B cell (primary cell): Measurements from ENCODE around the gene OMA1. TPM values are rescaled to one million over a fixed set of nuclear protein-coding genes. Genes with fewer than 3 reads are reported as not detected.

Source experiments
- ATAC-seq: fragments of 200-7000 bp; cut with Tn5 transposase; one replicate; pipeline ENCODE4 v1.10.0; 2021; ENCODE audit warnings: low read depth, mild to moderate bottlenecking, moderate number of reproducible peaks, moderate library complexity
- CTCF ChIA-PET: fragments of 350-600 bp; sonication (Branson Sonifier 250); formaldehyde crosslinking; loops from one replicate; lab custom pipeline; 2021; ENCODE audit warnings: antibody characterized with exemption, inconsistent platforms; lab: Charles Lee
- POLR2A ChIA-PET: fragments of 350-600 bp; sonication (Branson Sonifier 250); formaldehyde crosslinking; loops from one replicate; lab custom pipeline; 2021; ENCODE audit warnings: antibody characterized with exemption; lab: Charles Lee
- DNase-seq: peaks from one replicate; pipeline ENCODE4 v3.0.0; 2013
- H2AFZ ChIP-seq: 2 replicates; pipeline ENCODE4 v1.6.1; 2012; ENCODE audit warnings: mild to moderate bottlenecking, low read depth, low read length; ENCODE audit not compliant: insufficient read depth, poor library complexity, severe bottlenecking
- H3K27ac ChIP-seq, 2 donors: 1 replicate in 1 of 2; 2 replicates in 1 of 2; pipeline ENCODE4 v1.5.1; 2012 to 2013; ENCODE audit warnings: low read length in 2 of 2, mild to moderate bottlenecking in 2 of 2, moderate library complexity in 1 of 2
- H3K27me3 ChIP-seq, 4 experiments: fragments of 200-600 bp in 1 of 4; sonication (generic) in 1 of 4; replicated peaks in 1 of 4; 1 replicate in 2 of 4; 2 replicates in 2 of 4; pipeline versions ENCODE4 v1.6.1 to v1.7.0; 2013 to 2016; ENCODE audit warnings: low read length in 3 of 4, mild to moderate bottlenecking in 2 of 4, mixed read lengths in 1 of 4, moderate library complexity in 1 of 4; ENCODE audit not compliant: insufficient read depth in 4 of 4, control insufficient read depth in 3 of 4; ENCODE audit errors: control extremely low read depth in 1 of 4
- H3K36me3 ChIP-seq, 2 experiments: replicated peaks in 1 of 2; 1 replicate in 1 of 2; 2 replicates in 1 of 2; pipeline versions ENCODE4 v1.6.1 to v1.7.1; 2013; ENCODE audit warnings: low read length in 1 of 2; ENCODE audit not compliant: insufficient read depth in 2 of 2, control insufficient read depth in 1 of 2; ENCODE audit errors: control extremely low read depth in 1 of 2, extremely low read depth in 1 of 2
- H3K4me1 ChIP-seq, 2 donors: fragments of 200-600 bp in 1 of 2; sonication (generic) in 1 of 2; 1 replicate in 1 of 2; 2 replicates in 1 of 2; pipeline versions ENCODE4 v1.5.1 to v1.6.1; 2013 to 2017; ENCODE audit warnings: low read length in 2 of 2; ENCODE audit not compliant: control insufficient read depth in 2 of 2, insufficient read depth in 2 of 2
- H3K4me2 ChIP-seq: replicated peaks from 2 replicates; pipeline ENCODE3; 2012; ENCODE audit warnings: mild to moderate bottlenecking, low read depth, low read length; ENCODE audit not compliant: poor library complexity, severe bottlenecking
- H3K4me3 ChIP-seq, 5 experiments: fragments of 200-600 bp in 1 of 5; sonication (generic) in 1 of 5; 1 replicate in 3 of 5; 2 replicates in 2 of 5; pipeline versions ENCODE4 v1.5.1 to v1.7.0; 2011 to 2016; ENCODE audit warnings: low read length in 4 of 5, mild to moderate bottlenecking in 4 of 5, low read depth in 2 of 5, control low read depth in 1 of 5, moderate library complexity in 1 of 5; ENCODE audit not compliant: insufficient read depth in 1 of 5; ENCODE audit errors: control extremely low read depth in 1 of 5, extremely low read depth in 1 of 5
- H3K79me2 ChIP-seq: fragments of 200-600 bp; sonication (generic); one replicate; pipeline ENCODE4 v1.6.0; 2016; ENCODE audit warnings: low read length; ENCODE audit not compliant: control insufficient read depth, insufficient read depth
- H3K9ac ChIP-seq: fragments of 200-600 bp; sonication (generic); 2 replicates; pipeline ENCODE4 v1.6.1; 2017; ENCODE audit warnings: mild to moderate bottlenecking, low read length, moderate library complexity
- H3K9me3 ChIP-seq, 3 donors: one replicate each; pipeline versions ENCODE4 v1.6.1 to v1.7.1; 2013; ENCODE audit warnings: low read length in 2 of 3; ENCODE audit not compliant: control insufficient read depth in 2 of 3, insufficient read depth in 1 of 3; ENCODE audit errors: control extremely low read depth in 1 of 3
- H4K20me1 ChIP-seq: 2 replicates; pipeline ENCODE4 v1.6.0; 2012; ENCODE audit warnings: mild to moderate bottlenecking, low read length; ENCODE audit not compliant: insufficient read depth, control insufficient read depth, poor library complexity, severe bottlenecking
- H3K27ac Mint-ChIP-seq: one replicate; pipeline ENCODE4 v1.8.0; 2021; ENCODE audit warnings: mixed read lengths
- H3K27me3 Mint-ChIP-seq: one replicate; pipeline ENCODE4 v1.8.0; 2021; ENCODE audit warnings: mixed read lengths
- H3K4me1 Mint-ChIP-seq: one replicate; pipeline ENCODE4 v1.8.0; 2021; ENCODE audit warnings: mixed read lengths
- H3K4me3 Mint-ChIP-seq: one replicate; pipeline ENCODE4 v1.8.0; 2021; ENCODE audit warnings: mixed read lengths
- H3K9me3 Mint-ChIP-seq: one replicate; pipeline ENCODE4 v1.8.0; 2022; ENCODE audit warnings: mixed read lengths; ENCODE audit not compliant: insufficient read depth
- CTCF ChIP-seq: fragments of 200-600 bp; IDR thresholded peaks from one replicate; pipeline ENCODE4 v1.8.0; 2022; ENCODE audit warnings: antibody characterized with exemption, mild to moderate bottlenecking
- EZH2 ChIP-seq: IDR thresholded peaks from 2 replicates; pipeline ENCODE4 v1.6.1; 2012; ENCODE audit warnings: borderline replicate concordance, low read depth, mild to moderate bottlenecking, moderate library complexity, low read length; ENCODE audit not compliant: insufficient read depth, poor library complexity, severe bottlenecking
- WGBS: methylation state at CpG from one replicate; pipeline ENCODE4 v1.1.5; 2013; ENCODE audit warnings: missing lambda C conversion rate; ENCODE audit not compliant: insufficient coverage; 5-methylcytosine and 5-hydroxymethylcytosine counted together
- intact Hi-C: fragments of 100-400 bp; cut with micrococcal nuclease; formaldehyde crosslinking; loops from one replicate; pipeline ENCODE4 v1.10.0; 2022
- polyA plus RNA-seq: library from polyadenylated mRNA; depleted of rRNA; stranded (reverse); fragments of >200 nt; gene quantifications from 2 replicates; pipeline ENCODE4 v1.2.3, GENCODE V29; 2012
- total RNA-seq, 2 donors: library from RNA; stranded (reverse); fragments of 120-200 nt in 1 of 2; gene quantifications; 1 replicate in 1 of 2; 2 replicates in 1 of 2; pipeline versions ENCODE4 v1.2.3 to v1.2.4, GENCODE V29; 2013 to 2022

Gene OMA1
- total and polyA plus RNA-seq, 2 donors (not counting 1 experiment from before 2014, with no cell fraction given): 22.8 to 67.5 TPM

DNA sequence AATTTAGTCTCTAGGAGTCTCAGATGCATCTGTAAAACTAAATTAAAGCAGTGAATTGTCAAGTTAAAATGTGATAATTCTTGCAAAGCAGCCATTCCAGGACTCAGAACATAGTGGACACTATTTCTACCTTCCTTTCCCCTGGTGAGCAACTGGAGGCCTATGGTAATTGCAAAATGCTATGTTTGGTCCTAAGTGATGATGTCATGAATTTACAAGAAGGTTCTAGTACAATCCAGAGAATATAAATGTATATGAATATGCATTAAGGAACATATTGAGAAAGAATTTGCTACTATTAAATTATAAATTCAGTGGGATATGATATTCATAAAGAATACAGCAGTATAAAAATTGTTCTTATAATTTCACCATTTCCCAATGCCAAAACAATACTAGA lies 32.6 kb downstream of the OMA1 start:
- H3K9me3 ChIP-seq: peaks cover 0 to 2% (median 0%) of the 10 kb centered on the region in 3 donors
- H3K4me3 ChIP-seq: no peak overlapping the region
- Mint-ChIP-seq H3K27me3 (no peaks in the 10 kb centered on the region), H3K9me3 (peaks cover 2% of the 10 kb centered on the region), H3K4me3 (no peak overlapping the region), H3K27ac (no peak overlapping the region), H3K4me1 (no peaks in the 10 kb centered on the region)
- DNase-seq (no peak), ATAC-seq (no peak)
- H3K36me3 ChIP-seq: peaks cover 2 to 26% of the 10 kb centered on the region in 2 experiments
- H3K9ac ChIP-seq: no peak overlapping the region
- TF ChIP-seq EZH2 (no peak), CTCF (no peak)
- POLR2A ChIA-PET: no interaction called here
- no peaks in the 10 kb centered on the region for H3K27me3 ChIP-seq
- no peak overlapping the region for H2AFZ ChIP-seq
- H3K4me1 ChIP-seq: no peaks in the 10 kb centered on the region
- no peak overlapping the region for H3K4me2 ChIP-seq
- intact Hi-C loops: no loop called here
- H3K79me2 ChIP-seq: no peaks in the 10 kb centered on the region
- no peak overlapping the region for H3K27ac ChIP-seq
- no peaks in the 10 kb centered on the region for H4K20me1 ChIP-seq
- CTCF ChIA-PET: interaction anchor here (0.6 to 7.6 kb wide), 10 partner anchors 9 to 1434 kb away, joined by 3 to 103 read pairs (median 10); partner anchors contain the start of gene OMA1

GRCh38 chr1:58508629-58509028 lies 37.9 kb downstream of the OMA1 start:
- Histone ChIP-seq H3K27me3 (no peaks in the 10 kb centered on the region), H3K4me1 (no peaks in the 10 kb centered on the region), H3K36me3 (peaks cover 9 to 44% of the 10 kb centered on the region in 2 experiments), H3K9ac (no peak overlapping the region), H3K79me2 (no peaks in the 10 kb centered on the region), H3K4me2 (no peak overlapping the region), H3K9me3 (peaks cover 0 to 2% (median 0%) of the 10 kb centered on the region in 3 donors), H2AFZ (no peak overlapping the region), H4K20me1 (no peaks in the 10 kb centered on the region), H3K4me3 (no peak overlapping the region), H3K27ac (no peak overlapping the region)
- Mint-ChIP-seq H3K27ac (no peak overlapping the region), H3K27me3 (no peaks in the 10 kb centered on the region), H3K4me3 (no peak overlapping the region), H3K4me1 (no peaks in the 10 kb centered on the region), H3K9me3 (peaks cover 2% of the 10 kb centered on the region)
- WGBS: 95% methylated on average over 3 of the region's 3 CpGs
- POLR2A ChIA-PET: no interaction called here
- DNase-seq: no peak
- TF ChIP-seq EZH2: no peak
- TF ChIP-seq CTCF: no peak
- no peak for ATAC-seq
- intact Hi-C loops: no loop called here
- CTCF ChIA-PET: no interaction called here
